Heart right ventricle (tissue), 16 donors: ENCODE data around the gene ZC3H15. TPM values are rescaled to one million over a fixed set of nuclear protein-coding genes. Genes with fewer than 3 reads are reported as not detected.

Experiments used
- ATAC-seq, 8 donors: fragments of 200-7000 bp; cut with Tn5 transposase; one replicate each; pipeline ENCODE4 v1.9.1; 2020; ENCODE audit warnings: mild to moderate bottlenecking in 8 of 8, moderate library complexity in 8 of 8, moderate number of reproducible peaks in 1 of 8
- DNase-seq, 2 donors: peaks; one replicate each; pipeline ENCODE4 v3.0.0-alpha.2; 2020
- H3K27ac ChIP-seq, 10 donors: fragments of 200-600 bp; sonication (generic) in 2 of 10; one replicate each; pipeline versions ENCODE4 v1.5.0 to v1.8.0; 2020 to 2022; ENCODE audit warnings: mild to moderate bottlenecking in 3 of 10
- H3K27me3 ChIP-seq, 7 donors: fragments of 200-600 bp; one replicate each; pipeline ENCODE4 v1.8.0; 2021 to 2022; ENCODE audit warnings: mild to moderate bottlenecking in 2 of 7
- H3K36me3 ChIP-seq, 9 donors: fragments of 200-600 bp; sonication (generic) in 1 of 9; one replicate each; pipeline versions ENCODE4 v1.5.0 to v1.8.0; 2020 to 2022; ENCODE audit warnings: mild to moderate bottlenecking in 2 of 9
- H3K4me1 ChIP-seq, 9 donors: fragments of 200-600 bp; sonication (generic) in 1 of 9; one replicate each; pipeline versions ENCODE4 v1.5.0 to v1.8.0; 2020 to 2022; ENCODE audit warnings: mild to moderate bottlenecking in 4 of 9
- H3K4me3 ChIP-seq, 10 donors: fragments of 200-600 bp; sonication (generic) in 2 of 10; one replicate each; pipeline versions ENCODE4 v1.5.0 to v1.8.0; 2020 to 2022; ENCODE audit warnings: mild to moderate bottlenecking in 7 of 10, moderate library complexity in 2 of 10
- H3K9me3 ChIP-seq, 11 donors: fragments of 200-600 bp in 10 of 11; sonication (generic) in 2 of 11; one replicate each; pipeline versions ENCODE4 v1.5.0 to v1.8.0; 2013 to 2022; ENCODE audit warnings: mild to moderate bottlenecking in 2 of 11, control low read depth in 1 of 11, moderate library complexity in 1 of 11
- CTCF ChIP-seq, 9 donors: fragments of 200-600 bp; sonication (generic) in 2 of 9; IDR thresholded peaks; one replicate each; pipeline versions ENCODE4 v1.5.0 to v1.8.0; 2021 to 2022; ENCODE audit warnings: antibody characterized with exemption in 9 of 9, mild to moderate bottlenecking in 5 of 9, moderate library complexity in 1 of 9
- WGBS, 2 donors: extraction: QIAGEN DNeasy Blood & Tissue Kit; methylation state at CpG; one replicate each; pipeline ENCODE4 v1.1.7; 2013; ENCODE audit warnings: inconsistent platforms in 1 of 2; 5-methylcytosine and 5-hydroxymethylcytosine counted together
- intact Hi-C, 10 donors: fragments of 100-400 bp; cut with DNase I; formaldehyde crosslinking; loops; one replicate each; pipeline versions ENCODE4 v1.11.1 to v1.14.2; 2022
- polyA plus RNA-seq, 2 donors: library from polyadenylated mRNA; stranded (reverse); fragments of 200-250 nt; gene quantifications; one replicate each; pipeline ENCODE4 v1.2.3, GENCODE V29; 2013
- total RNA-seq, 10 donors: library from RNA; stranded (reverse); fragmentation: NEBNext Ultra II Directional in 3 of 10; extraction: Animal tissue kit (Norgen Biotek cat#: 25700) in 3 of 10; gene quantifications; one replicate each; pipeline versions ENCODE4 v1.2.1 to v1.2.4, GENCODE V29; 2021 to 2023
- donor health status: Arrhythmogenic right ventricular cardiomyopathy.
- donor health status: ischemic (EF 13 %, LVEDD 7.1; RV severe dilation, severe dysfunction).
- donor health status: healthy with polysubstance abuse.
- donor health status: DM: no; HTN: yes; CAD: no.
- donor health status: DM: no; HTN: no; CAD: no.
- donor health status: ischemic (EF 25% LVEDD 6.9; RV normal size, moderate dysfunction).
- donor health status: ischemic (EF 25% LVEDD 5.7; RV mildly dilated, moderate dysfunction).
- donor health status: healthy.
- donor health status: DM: yes; HTN: yes; CAD: no.
- donor health status: Ischemic cardiomyopathy.
- donor health status: ischemic (EF 35%, LVEDD 5.7; RV mildly dilated, moderate dysfunction).
- donor health status: nonischemic (EF 11% LVEDD 7.7; RV severe dilation, severe dysfunction).
- donor health status: DM: yes; HTN: yes; CAD: no.
- donor health status: PGD.
- donor health status: ischemic (EF 29% LVEDD 5.4; RV normal size, mild dysfunction).
- donor health status: nonischemic (EF 23%, LVEDD 6.1; RV moderate dilation, normal function).

The ZC3H15 gene
- total and polyA plus RNA-seq, 12 donors = 25.1 to 38.8 (median 31.1) TPM

- peaks cover 0 to 100% (median 54%) of the 10 kb centered on the region in 9 donors for H3K36me3 ChIP-seq
Measured at GRCh38 chr2:186508263-186508662, 22.2 kb downstream of the ZC3H15 start.

GRCh38 chr2:186515376-186515775 lies 29.3 kb downstream of the ZC3H15 start:
- TF ChIP-seq CTCF (IDR thresholded peaks at IDR 0.05) = no peak
- no peaks in the 10 kb centered on the region for H3K27me3 ChIP-seq
- H3K4me3 ChIP-seq = no peak overlapping the region
- 89 to 92% methylated on average over 3 of the region's 3 CpGs for WGBS, 2 donors
- peaks cover 0 to 72% (median under 1%) of the 10 kb centered on the region in 9 donors for H3K36me3 ChIP-seq
- no peaks in the 10 kb centered on the region for H3K4me1 ChIP-seq
- no peaks in the 10 kb centered on the region for H3K9me3 ChIP-seq
- no peak overlapping the region for H3K27ac ChIP-seq
- intact Hi-C loops = loop anchor here in 1 of 10 donors (10.0 kb wide), 1 partner anchor 69 kb away; no protein-coding TSS in a partner anchor
- DNase-seq (no peak), ATAC-seq (no peak)

More at GRCh38 chr2:186508263-186508662, 22.2 kb downstream of the ZC3H15 start:
- DNase-seq (no peak), ATAC-seq (no peak)
- Histone ChIP-seq H3K27ac (no peak overlapping the region), H3K4me1 (peaks cover 0 to 6% (median 0%) of the 10 kb centered on the region in 9 donors), H3K4me3 (no peak overlapping the region), H3K9me3 (no peaks in the 10 kb centered on the region), H3K27me3 (no peaks in the 10 kb centered on the region)
- WGBS, 2 donors = 88 to 91% methylated on average over 3 of the region's 3 CpGs
- intact Hi-C loops = loop anchor here in 2 of 10 donors (5.0 to 10.0 kb wide), 2 partner anchors 77 to 84 kb away; partner anchors contain the start of gene ITGAV (in 1 of the 2)
- TF ChIP-seq CTCF (IDR thresholded peaks at IDR 0.05) = no peak

- peaks cover 0 to 72% (median 9%) of the 10 kb centered on the region in 9 donors for H3K36me3 ChIP-seq
- no peaks in the 10 kb centered on the region for H3K4me1 ChIP-seq
- no peaks in the 10 kb centered on the region for H3K27me3 ChIP-seq
- DNase-seq (no peak), ATAC-seq (no peak)
- intact Hi-C loops = loop anchor here in 1 of 10 donors (10.0 kb wide), 1 partner anchor 68 kb away; no protein-coding TSS in a partner anchor
- no peak overlapping the region for H3K4me3 ChIP-seq
- TF ChIP-seq CTCF (IDR thresholded peaks at IDR 0.05) = no peak
- no peaks in the 10 kb centered on the region for H3K9me3 ChIP-seq
- WGBS, 2 donors = 88 to 98% methylated on average over 1 of the region's 1 CpG
- no peak overlapping the region for H3K27ac ChIP-seq
Measured at GRCh38 chr2:186516396-186516795, 30.3 kb downstream of the ZC3H15 start.

- DNase-seq (no peak), ATAC-seq (no peak)
- Histone ChIP-seq H3K27me3 (no peaks in the 10 kb centered on the region), H3K4me3 (no peak overlapping the region), H3K9me3 (no peaks in the 10 kb centered on the region), H3K36me3 (peaks cover 0 to 68% (median 11%) of the 10 kb centered on the region in 9 donors), H3K27ac (no peak overlapping the region), H3K4me1 (no peaks in the 10 kb centered on the region)
- intact Hi-C loops = loop anchor here in 1 of 10 donors (10.0 kb wide), 1 partner anchor 68 kb away; no protein-coding TSS in a partner anchor
- TF ChIP-seq CTCF (IDR thresholded peaks at IDR 0.05) = no peak
Measured at GRCh38 chr2:186517090-186517489, 31.0 kb downstream of the ZC3H15 start.
